Subcutaneous preadipocyte (primary cell): ENCODE measurements around the gene IGBP1. TPM values are rescaled to one million over a fixed set of nuclear protein-coding genes. Genes with fewer than 3 reads are reported as not detected.

Experiments used
- total RNA-seq: library from RNA; depleted of rRNA; stranded (reverse); fragments of >200 nt; gene quantifications from 2 replicates; pipeline ENCODE4 v1.2.3, GENCODE V29; 2012

The IGBP1 gene
- 44.4 and 64.7 TPM in 2 replicates for total RNA-seq

GRCh38 chrX:70133303-70134115, at the start of gene IGBP1:
Gene IGBP1, plus strand, starts transcription at chrX:70133447. Its CDS starts 501 bp downstream, at chrX:70133948.

GRCh38 chrX:70176938-70177533, 43.8 kb downstream of the IGBP1 start, which contains the start of gene DGAT2L6:
Gene DGAT2L6, plus strand, starts transcription at chrX:70177483. Its CDS starts 100 bp downstream, at chrX:70177583.

Other genes starting within 250 kb of the IGBP1 start
- gene AWAT2, start 83.5 kb upstream of the IGBP1 start, total RNA-seq = not detected in 2 replicates
- not detected in 2 replicates for gene OTUD6A, start 71.0 kb upstream of the IGBP1 start, total RNA-seq
- not detected in 2 replicates for gene DGAT2L6, start 44.0 kb downstream of the IGBP1 start, total RNA-seq
- not detected in 2 replicates for gene AWAT1, start 101.2 kb downstream of the IGBP1 start, total RNA-seq
- under 0.01 and 0.39 TPM in 2 replicates for gene P2RY4, start 126.8 kb downstream of the IGBP1 start, total RNA-seq
- gene ARR3, start 134.9 kb downstream of the IGBP1 start, total RNA-seq = not detected in 2 replicates
- not detected in 2 replicates for gene RAB41, start 148.7 kb downstream of the IGBP1 start, total RNA-seq
- 40.9 and 56.6 TPM in 2 replicates for gene PDZD11, start 156.5 kb downstream of the IGBP1 start, total RNA-seq
- 11.0 and 17.8 TPM in 2 replicates for gene KIF4A, start 156.7 kb downstream of the IGBP1 start, total RNA-seq